ENCODE data around the gene ADAT1.

The ADAT1 gene

DNA sequence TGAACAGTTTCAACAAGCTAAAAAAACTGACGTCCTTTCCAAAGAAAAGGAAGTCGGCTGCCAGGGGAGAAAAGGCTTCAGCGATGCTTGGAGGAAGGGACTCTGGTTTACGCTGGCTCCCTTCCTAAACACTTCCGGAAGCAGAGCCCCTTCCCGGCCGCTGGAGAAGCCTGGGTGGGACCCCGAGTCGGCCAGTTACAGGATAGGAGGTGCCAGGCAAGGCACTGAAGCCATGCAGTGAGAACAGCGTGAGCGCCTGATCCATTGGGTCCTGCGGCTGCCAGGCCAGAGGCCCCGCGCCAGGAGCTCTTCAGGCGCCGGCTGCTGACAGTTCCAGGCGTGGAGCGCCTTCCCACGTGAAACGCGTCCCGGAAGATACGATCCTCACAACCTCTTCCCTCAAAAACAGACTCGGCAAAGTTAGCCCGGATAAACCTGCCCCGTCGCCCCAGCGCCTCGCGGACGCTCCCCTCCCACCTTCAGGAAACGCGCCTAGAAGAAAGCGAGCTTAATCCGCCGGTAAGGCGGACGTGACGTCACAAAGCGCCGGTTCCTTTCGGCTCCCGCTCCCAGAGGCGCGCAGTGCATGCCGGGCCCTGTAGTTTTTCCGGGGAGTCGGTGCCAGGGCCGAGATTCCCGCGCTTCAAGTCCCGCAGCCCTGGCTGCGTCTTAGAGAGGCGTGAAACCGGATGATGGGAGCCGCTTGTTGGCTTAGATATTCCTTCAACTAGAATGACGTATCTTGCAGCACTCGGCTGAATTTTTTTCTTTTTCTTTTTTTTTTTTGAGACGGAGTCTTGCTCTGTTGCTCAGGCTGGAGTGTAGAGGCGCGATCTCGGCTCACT is at the start of gene ADAT1:
TSS of gene ADAT1 (minus strand) at position 521 of the 845 bp plus-strand sequence. CDS start 2,482 bp downstream, outside the sequence.
- DNase-seq (ENCODE audit: extremely low read depth in 1 of 2, low read depth in 1 of 2): peak; percentile 92 to 97

- DNase-seq (ENCODE audit: extremely low read depth in 1 of 2, low read depth in 1 of 2): no peak
These were observed 44.4 kb upstream of the ADAT1 start for GRCh38 chr16:75667503-75667902.

- DNase-seq (ENCODE audit: extremely low read depth in 1 of 2, low read depth in 1 of 2): no peak
These were observed 37.7 kb upstream of the ADAT1 start for GRCh38 chr16:75660726-75661302.

DNA sequence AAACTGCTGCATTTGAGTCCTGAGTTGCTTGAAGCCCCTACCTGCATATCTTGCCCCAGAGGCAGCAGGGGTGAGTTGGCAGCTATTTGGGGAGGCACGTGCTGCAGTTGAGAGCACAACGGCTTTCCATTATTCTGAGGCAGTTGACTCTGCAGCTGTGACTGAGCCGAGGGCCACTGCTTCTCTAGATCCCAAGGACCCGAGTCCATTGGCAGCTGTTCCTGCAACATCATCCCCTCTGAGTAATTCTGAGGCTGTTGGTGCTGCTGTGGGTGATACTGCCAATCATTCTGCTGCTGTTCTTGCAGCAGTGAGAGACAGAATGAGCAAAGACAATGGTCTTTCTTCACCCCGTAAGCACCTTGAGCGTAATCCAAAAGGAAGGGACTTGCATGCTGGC is 37.2 kb upstream of the ADAT1 start:
- no peak for DNase-seq (ENCODE audit: extremely low read depth in 1 of 2, low read depth in 1 of 2)

DNA sequence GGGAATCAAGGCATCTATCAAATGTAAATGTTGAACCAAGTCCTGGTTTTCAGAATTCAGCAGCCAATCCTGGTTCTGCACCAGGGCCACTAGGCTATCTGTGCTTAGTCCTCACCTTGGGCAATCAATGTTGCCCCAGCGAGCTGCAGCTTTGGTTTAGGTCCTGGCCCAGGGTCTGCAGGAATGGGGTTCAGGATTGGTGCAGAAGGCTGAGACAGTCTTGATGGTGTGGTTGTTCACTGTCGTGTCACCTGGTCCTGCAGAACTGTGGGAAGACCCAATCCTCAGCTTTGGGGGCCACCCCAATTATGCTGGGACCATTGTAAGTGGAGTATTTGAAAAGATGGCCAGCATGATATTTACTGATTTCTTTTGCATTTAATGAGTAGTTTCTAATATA is 35.1 kb upstream of the ADAT1 start:
- no peak for DNase-seq (ENCODE audit: extremely low read depth in 1 of 2, low read depth in 1 of 2)

DNA sequence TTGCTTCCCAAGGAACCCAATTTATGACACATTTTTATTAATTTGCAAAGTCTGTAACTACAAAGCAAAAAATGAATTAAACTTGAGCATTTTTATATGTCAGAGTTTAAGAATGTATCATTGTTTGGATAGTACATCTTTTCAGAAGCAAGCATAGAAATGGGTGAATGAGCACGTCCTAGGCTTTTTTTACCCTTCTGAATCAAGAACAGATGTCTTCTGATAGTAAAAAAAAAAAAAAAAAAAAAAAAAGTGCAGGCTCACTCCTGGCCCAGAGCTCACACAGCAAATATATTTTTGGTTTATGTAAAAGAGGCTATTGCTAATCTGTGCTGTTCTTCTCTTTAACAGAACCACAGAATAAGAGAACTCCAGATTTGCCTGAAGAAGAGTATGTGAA is 30.8 kb upstream of the ADAT1 start:
- no peak for DNase-seq (ENCODE audit: extremely low read depth in 1 of 2, low read depth in 1 of 2)

DNA sequence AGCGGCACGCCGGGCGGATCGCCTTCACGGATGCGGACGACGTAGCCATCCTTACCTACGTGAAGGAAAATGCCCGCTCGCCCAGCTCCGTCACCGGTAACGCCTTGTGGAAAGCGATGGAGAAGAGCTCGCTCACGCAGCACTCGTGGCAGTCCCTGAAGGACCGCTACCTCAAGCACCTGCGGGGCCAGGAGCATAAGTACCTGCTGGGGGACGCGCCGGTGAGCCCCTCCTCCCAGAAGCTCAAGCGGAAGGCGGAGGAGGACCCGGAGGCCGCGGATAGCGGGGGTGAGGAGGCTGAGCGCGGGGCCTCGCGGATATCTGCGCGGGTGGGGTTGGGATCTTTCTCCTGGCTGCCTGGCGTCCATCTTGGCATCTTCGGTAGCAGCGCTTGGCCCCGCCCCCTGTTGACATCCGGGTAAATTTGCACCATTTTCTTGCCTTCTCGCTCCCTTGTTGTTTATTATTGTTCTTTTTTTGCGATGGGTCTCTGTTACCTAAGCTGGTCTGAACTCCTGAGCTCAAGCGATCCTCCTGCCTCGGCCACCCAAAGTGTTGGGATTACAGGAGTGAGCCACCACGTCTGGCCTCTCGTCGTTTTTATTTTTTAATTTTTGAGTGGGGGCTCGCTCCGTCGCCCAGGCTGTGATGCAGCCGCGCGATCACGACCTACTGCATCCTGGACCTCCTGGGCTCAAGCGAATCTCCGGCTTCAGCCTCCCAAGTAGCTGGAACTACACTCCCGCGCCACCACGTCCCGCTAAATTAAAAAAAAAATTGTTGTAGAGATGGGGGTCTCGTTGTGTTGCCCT is 25.4 kb upstream of the ADAT1 start:
- peak; percentile 56 to 74 for DNase-seq (ENCODE audit: extremely low read depth in 1 of 2, low read depth in 1 of 2)

DNA sequence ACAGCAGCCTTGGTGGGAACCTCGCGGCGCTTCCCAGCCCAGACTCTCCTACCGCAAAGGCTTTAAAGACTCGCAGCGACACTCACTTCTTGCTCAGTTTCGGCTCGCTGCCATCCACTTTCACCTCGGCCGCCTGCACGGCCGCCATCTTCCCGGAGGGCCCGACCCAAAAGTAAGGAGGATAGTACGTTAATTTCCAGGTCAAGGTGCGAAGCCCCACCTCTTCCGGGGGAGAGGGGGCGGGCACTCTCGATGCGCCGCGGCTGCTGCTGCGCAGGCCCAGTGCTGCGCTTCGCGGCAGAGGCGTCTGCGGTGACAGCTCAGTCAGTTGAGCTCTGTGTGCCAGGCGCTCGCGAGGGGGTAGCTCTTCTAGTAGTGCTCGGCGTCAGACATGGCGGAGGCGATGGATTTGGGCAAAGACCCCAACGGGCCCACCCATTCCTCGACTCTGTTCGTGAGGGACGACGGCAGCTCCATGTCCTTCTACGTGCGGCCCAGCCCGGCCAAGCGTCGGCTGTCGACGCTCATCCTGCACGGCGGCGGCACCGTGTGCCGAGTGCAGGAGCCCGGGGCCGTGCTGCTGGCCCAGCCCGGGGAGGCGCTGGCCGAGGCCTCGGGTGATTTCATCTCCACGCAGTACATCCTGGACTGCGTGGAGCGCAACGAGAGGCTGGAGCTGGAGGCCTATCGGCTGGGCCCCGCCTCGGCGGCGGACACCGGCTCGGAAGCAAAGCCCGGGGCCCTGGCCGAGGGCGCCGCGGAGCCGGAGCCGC is 24.6 kb upstream of the ADAT1 start, which contains the start of the genes KARS1 and TERF2IP:
TSS of gene KARS1 (minus strand) at position 174 of the 773 bp plus-strand sequence. CDS start at position 148, 26 bp downstream.
TSS of gene TERF2IP (plus strand) at position 282 of the 773 bp plus-strand sequence. CDS start at position 392, 110 bp downstream.
- DNase-seq (ENCODE audit: extremely low read depth in 1 of 2, low read depth in 1 of 2): peak; percentile 91 to 93

DNA sequence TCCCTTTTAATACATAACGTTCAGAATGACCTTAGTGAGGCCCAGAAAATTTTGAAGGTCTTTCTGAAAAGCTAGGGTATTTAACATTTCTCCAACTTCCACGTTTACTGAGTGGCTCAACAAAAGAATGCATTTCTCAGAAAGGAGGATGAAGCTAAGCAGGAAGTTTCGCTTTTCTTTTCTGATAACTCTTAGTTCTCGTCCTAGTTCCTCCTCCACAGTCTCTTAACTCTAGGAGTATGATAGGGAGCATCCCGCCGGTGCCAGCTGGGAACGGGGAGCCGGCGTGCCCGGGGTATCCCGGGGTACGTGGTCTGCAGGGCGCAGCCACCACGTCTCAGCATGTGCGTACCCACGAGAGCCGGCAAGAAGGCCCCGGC is 24.0 kb upstream of the ADAT1 start:
- DNase-seq (ENCODE audit: extremely low read depth in 1 of 2, low read depth in 1 of 2): no peak

DNA sequence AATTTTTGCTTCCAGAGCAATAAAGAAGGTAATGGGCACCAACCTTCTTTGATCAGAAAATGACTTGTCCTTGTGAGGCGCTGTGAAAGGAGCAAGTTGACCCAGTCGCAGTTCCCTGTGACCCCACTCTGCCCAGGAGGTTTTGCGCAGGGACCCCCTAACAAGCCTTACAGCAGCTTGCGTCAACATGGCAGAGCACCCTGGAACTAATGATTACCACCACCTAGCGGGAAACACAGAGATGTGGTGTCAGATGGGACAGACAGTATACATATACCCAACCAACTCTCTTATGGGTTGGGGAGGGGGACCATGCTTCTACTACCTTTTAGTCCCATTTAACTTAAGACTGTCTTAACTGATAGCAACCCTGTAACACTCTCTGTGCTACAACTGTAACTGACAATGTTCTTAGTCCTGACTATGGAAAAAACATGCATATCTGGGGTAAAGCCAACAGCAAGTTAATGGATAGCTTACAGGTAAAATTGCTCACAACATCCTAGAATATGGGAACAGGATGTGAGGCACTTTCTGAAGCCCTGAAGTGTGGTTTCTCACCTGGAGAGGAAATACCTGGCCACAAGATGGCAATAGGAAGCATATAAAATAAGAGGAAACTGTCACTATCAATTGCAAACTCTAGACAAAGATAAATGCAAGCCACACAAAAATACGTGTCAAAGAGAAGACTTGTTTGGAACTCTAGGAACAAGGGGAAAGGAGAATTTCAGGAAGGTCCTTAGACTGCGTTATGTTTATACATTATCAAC is 21.3 kb upstream of the ADAT1 start:
- no peak for DNase-seq (ENCODE audit: extremely low read depth in 1 of 2, low read depth in 1 of 2)

DNA sequence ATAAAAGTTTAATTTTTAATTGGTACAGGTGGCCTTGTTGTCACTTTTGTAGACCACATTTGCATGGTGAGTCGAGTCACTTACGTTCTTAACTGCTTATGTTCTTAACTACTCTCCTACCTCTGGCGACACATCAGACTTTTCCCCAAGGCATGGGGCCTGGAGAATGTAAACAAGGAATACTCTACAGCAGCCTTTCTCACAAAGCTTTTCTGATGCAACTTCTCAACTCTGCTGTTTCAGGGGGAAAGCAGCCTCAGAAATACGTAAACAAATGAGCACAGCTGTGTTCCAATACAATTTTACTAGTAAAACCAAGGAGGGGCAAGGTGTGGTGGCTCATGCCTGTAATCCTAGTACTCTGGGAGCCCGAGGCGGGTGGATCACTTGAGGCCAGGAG is 17.5 kb upstream of the ADAT1 start:
- no peak for DNase-seq (ENCODE audit: extremely low read depth in 1 of 2, low read depth in 1 of 2)

GRCh38 chr16:75635036-75635435 is 12.0 kb upstream of the ADAT1 start:
- DNase-seq (ENCODE audit: extremely low read depth in 1 of 2, low read depth in 1 of 2): no peak

- DNase-seq (ENCODE audit: extremely low read depth in 1 of 2, low read depth in 1 of 2): no peak
These were observed 9.8 kb upstream of the ADAT1 start for GRCh38 chr16:75632857-75633256.

DNA sequence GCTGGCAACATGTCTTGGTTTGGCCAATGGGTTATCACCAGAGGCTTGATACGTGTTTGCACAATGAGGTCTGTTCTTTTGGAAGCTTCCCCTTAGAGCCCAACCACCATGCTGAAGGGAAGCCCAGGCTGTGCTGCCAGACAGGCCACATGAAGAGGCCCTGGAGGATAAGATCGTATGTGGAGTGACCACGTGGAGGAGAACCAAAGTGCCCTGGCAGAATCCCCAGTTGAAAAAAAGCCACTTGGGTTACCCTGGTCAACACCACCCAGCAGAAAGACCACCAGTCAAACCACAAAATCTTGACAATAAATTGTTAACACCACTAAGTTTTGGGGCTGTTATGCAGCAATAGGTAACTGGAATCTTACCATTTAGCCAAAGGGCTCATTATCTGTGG is 7.0 kb upstream of the ADAT1 start:
- DNase-seq (ENCODE audit: extremely low read depth in 1 of 2, low read depth in 1 of 2): no peak

DNA sequence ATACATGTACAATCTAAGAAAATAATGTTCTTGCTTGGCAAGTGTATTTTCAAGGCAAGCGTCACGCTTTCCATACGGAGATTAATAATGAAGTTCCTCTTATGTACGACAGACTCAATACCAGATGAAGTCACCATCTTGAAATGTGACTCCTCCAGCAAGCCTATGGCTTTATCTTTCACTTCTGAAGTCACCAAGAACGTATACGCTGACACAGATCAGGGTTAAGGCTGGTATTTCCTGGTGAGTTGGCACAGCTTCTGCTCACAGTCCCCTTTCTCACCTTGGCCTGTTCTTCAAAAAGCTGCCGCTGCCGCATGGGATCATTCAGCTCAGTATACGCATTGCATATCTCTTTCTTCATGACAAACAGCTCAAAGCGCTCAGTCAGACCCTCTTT is 6.1 kb upstream of the ADAT1 start:
- no peak for DNase-seq (ENCODE audit: extremely low read depth in 1 of 2, low read depth in 1 of 2)

GRCh38 chr16:75628351-75628750 is 5.3 kb upstream of the ADAT1 start:
- no peak for DNase-seq (ENCODE audit: extremely low read depth in 1 of 2, low read depth in 1 of 2)

DNA sequence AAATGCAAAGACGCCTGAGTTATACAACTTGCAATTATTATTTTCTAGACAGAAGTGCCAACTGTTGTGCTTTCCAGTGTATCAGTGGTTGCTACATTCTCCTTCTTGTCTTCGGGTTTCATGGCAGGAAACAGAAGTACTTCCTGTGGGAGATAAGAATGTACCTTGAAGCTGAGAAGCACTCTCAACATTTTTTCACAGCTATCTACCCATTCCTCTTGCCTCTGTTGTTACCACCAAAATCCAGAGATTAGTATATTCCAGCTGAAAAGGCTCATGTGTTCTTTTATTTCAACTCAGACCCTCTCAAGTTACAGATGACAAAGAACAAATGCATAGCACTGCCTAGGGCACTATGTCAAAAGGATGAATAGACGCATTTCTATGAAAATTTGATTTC is 4.8 kb upstream of the ADAT1 start:
- DNase-seq (ENCODE audit: extremely low read depth in 1 of 2, low read depth in 1 of 2): no peak

DNA sequence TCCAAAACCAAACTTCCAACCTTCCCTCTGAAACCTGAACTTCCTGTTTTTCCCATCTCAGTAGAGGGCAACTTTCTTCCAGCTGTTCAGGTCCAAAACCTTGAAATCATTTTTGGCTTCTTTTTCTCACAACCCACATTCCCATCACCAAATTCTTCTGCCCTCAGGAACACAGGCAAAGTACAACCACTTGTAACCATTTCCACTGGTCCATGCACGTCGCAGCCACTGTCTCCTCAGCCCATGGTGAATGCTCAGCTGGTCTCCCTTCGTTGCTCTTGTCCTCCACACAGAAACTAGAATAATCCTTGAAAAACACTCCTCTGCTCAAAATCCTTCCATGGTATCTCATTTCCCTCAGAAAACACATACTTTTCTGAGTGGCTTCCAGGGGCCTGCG is 3.7 kb upstream of the ADAT1 start:
- no peak for DNase-seq (ENCODE audit: extremely low read depth in 1 of 2, low read depth in 1 of 2)

GRCh38 chr16:75624921-75625334 is 1.8 kb upstream of the ADAT1 start:
- DNase-seq (ENCODE audit: extremely low read depth in 1 of 2, low read depth in 1 of 2): no peak

GRCh38 chr16:75621170-75621477 is 2.0 kb downstream of the ADAT1 start:
- DNase-seq (ENCODE audit: extremely low read depth in 1 of 2, low read depth in 1 of 2): no peak
